ENCODE results near the gene CD72. TPM values are rescaled to one million over a fixed set of nuclear protein-coding genes. Genes with fewer than 3 reads are reported as not detected.

CD72 gene
- total RNA-seq, 4 donors from 2014 or later, result 1.1 to 37.6 (median 3.9) TPM

- TF ChIP-seq CTCF (IDR thresholded peaks at IDR 0.05; ENCODE audit: low read depth), result no peak
Observed at GRCh38 chr9:35606138-35606504, 12.1 kb downstream of the CD72 start.

GRCh38 chr9:35605351-35606137 is 12.7 kb downstream of the CD72 start:
- TF ChIP-seq CTCF (IDR thresholded peaks at IDR 0.05; ENCODE audit: low read depth), result no peak

GRCh38 chr9:35604578-35605350 is 13.4 kb downstream of the CD72 start, which contains the start of gene TESK1:
Gene TESK1 (plus strand): TSS chr9:35605262. CDS start chr9:35605620, 358 bp downstream.
- no peak for TF ChIP-seq CTCF (IDR thresholded peaks at IDR 0.05; ENCODE audit: low read depth)

- no peak for TF ChIP-seq CTCF (IDR thresholded peaks at IDR 0.05; ENCODE audit: low read depth)
Observed at GRCh38 chr9:35603986-35604577, 14.1 kb downstream of the CD72 start.

GRCh38 chr9:35603506-35603985 is 14.7 kb downstream of the CD72 start:
- TF ChIP-seq CTCF (IDR thresholded peaks at IDR 0.05; ENCODE audit: low read depth), result no peak

GRCh38 chr9:35599763-35600604 is 18.2 kb downstream of the CD72 start:
- no peak for TF ChIP-seq CTCF (IDR thresholded peaks at IDR 0.05; ENCODE audit: low read depth)
